HG02852 (cell line): ENCODE measurements around the gene FYN.
A peak's percentile ranks its signal among the peaks of the same experiment; 100 is the strongest.

ENCODE experiments used
- ATAC-seq: cut with Tn5 transposase; IDR thresholded peaks from one replicate; pipeline ENCODE4 v1.9.1; 2021; ENCODE audit warnings: mild to moderate bottlenecking, moderate library complexity; ENCODE audit not compliant: unreplicated experiment

Gene FYN

GRCh38 chr6:111809766-111810165 lies 63.5 kb downstream of the FYN start:
- no peak for ATAC-seq

- no peak for ATAC-seq
Measured at GRCh38 chr6:111809264-111809663, 64.0 kb downstream of the FYN start.

GRCh38 chr6:111808493-111808892 lies 64.8 kb downstream of the FYN start:
- no peak for ATAC-seq

- ATAC-seq, result no peak
Measured at GRCh38 chr6:111806561-111807497, 66.4 kb downstream of the FYN start.

- ATAC-seq, result no peak
Measured at GRCh38 chr6:111806165-111806547, 67.1 kb downstream of the FYN start.

- ATAC-seq, result peak; percentile 59
Measured at GRCh38 chr6:111805511-111806164, 67.6 kb downstream of the FYN start.

- ATAC-seq, result peak; percentile 59
Measured at GRCh38 chr6:111804627-111805235, 68.5 kb downstream of the FYN start.

GRCh38 chr6:111803804-111804203 lies 69.4 kb downstream of the FYN start:
- ATAC-seq, result no peak

- no peak for ATAC-seq
Measured at GRCh38 chr6:111803371-111803770, 69.9 kb downstream of the FYN start.

GRCh38 chr6:111802720-111803330 lies 70.4 kb downstream of the FYN start:
- no peak for ATAC-seq

- no peak for ATAC-seq
Measured at GRCh38 chr6:111802015-111802414, 71.2 kb downstream of the FYN start.

GRCh38 chr6:111800821-111801220 lies 72.4 kb downstream of the FYN start:
- ATAC-seq, result no peak

GRCh38 chr6:111800259-111800765 lies 72.9 kb downstream of the FYN start:
- ATAC-seq, result no peak

- ATAC-seq, result no peak
Measured at GRCh38 chr6:111799576-111800258, 73.5 kb downstream of the FYN start.

GRCh38 chr6:111798281-111798725 lies 74.9 kb downstream of the FYN start:
- ATAC-seq, result no peak

GRCh38 chr6:111796310-111796918 lies 76.8 kb downstream of the FYN start:
- ATAC-seq, result no peak

GRCh38 chr6:111795558-111795957 lies 77.7 kb downstream of the FYN start:
- no peak for ATAC-seq

GRCh38 chr6:111794727-111795452 lies 78.4 kb downstream of the FYN start:
- no peak for ATAC-seq

GRCh38 chr6:111794300-111794699 lies 79.0 kb downstream of the FYN start:
- ATAC-seq, result no peak
